IPS-18c (cell line): ENCODE measurements around the gene CUX1.
"Not testable (repeated sequence)": the region's sequence is repeated elsewhere in the genome, so short reads cannot be mapped to it uniquely, and the experiment has no call there.

ENCODE experiments used
- H3K4me3 ChIP-seq: 2 replicates; pipeline ENCODE4 v1.7.0; 2013; ENCODE audit warnings: low read depth, mild to moderate bottlenecking, low read length, moderate library complexity; ENCODE audit not compliant: insufficient read depth
- H3K9me3 ChIP-seq: one replicate; pipeline ENCODE4 v1.6.1; 2013; ENCODE audit warnings: mild to moderate bottlenecking, low read length, moderate library complexity; ENCODE audit not compliant: control insufficient read depth, insufficient read depth

The CUX1 gene

DNA sequence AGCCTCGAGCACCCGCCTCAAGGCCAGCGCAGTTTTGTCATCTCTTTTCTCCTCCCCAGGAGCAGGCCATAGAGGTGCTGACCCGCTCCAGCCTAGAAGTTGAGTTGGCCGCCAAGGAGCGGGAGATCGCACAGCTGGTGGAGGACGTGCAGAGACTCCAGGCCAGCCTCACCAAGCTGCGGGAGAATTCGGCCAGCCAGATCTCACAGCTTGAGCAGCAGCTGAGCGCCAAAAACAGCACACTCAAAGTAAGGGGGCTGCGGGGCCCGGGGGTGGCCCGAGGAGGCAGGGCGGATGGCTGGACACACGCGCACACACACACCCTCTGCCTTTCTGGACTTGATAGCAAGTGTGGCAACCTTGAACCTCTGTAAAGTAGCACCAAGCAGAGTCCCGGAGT, 361.0 kb downstream of the CUX1 start:
- Histone ChIP-seq H3K4me3 (no peak overlapping the region), H3K9me3 (no peaks in the 10 kb centered on the region)

DNA sequence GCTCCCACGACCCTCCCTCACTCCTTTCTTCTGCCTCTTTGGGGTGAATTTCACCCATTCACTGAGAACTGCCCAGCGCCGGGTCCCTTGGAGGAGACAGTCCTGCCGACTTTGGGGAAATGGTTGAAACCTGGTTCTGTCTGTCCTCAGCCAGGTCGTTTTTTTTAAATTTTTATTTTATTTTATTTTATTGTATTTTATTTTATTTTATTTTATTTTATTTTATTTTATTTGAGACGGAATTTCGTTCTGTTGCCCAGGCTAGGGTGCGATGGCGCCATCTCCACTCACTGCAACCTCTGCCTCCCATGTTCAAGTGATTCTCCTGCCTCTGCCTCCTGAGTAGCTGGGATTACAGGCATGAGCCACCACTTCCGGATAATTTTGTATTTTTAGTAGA, 363.3 kb downstream of the CUX1 start:
- no peaks in the 10 kb centered on the region for H3K9me3 ChIP-seq
- no peak overlapping the region for H3K4me3 ChIP-seq

DNA sequence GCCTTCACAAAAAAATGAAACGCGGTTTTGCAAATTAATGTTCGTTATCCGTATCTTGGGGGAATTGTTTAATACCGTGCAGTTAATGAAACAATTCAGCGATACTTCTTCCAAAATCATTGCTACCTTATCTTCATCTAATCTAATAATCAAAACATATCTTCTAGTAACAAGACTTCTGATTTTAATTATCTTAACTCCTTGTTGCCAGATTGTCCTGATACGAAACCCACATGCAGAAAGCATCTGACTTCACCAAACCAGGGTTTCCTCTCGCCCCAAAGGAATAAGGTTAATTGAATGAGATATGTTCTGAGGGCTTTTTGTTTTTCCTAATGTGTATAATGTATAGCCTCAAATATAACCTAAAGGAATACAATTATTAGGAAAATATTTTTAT, 364.1 kb downstream of the CUX1 start:
- no peak overlapping the region for H3K4me3 ChIP-seq
- no peaks in the 10 kb centered on the region for H3K9me3 ChIP-seq

DNA sequence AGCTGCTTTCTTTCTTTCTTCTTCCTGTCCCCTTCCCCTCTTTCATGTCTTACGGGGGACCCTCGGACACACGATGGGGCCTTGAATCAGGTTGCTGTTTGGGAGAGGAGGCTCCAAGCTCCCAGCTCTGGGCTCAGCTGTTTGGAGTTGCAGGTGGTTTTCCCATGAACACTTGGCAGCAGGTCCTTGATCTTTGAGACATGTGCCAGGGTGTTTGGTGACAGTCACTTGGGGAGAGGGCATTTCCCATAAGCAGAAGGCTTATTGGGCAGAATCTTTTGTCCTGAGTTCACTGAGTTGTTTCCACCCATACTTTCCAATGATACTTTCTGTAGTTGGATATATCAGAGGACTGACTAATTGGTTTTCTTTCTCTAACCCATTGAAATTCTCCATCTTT, 364.6 kb downstream of the CUX1 start:
- no peaks in the 10 kb centered on the region for H3K9me3 ChIP-seq
- no peak overlapping the region for H3K4me3 ChIP-seq

DNA sequence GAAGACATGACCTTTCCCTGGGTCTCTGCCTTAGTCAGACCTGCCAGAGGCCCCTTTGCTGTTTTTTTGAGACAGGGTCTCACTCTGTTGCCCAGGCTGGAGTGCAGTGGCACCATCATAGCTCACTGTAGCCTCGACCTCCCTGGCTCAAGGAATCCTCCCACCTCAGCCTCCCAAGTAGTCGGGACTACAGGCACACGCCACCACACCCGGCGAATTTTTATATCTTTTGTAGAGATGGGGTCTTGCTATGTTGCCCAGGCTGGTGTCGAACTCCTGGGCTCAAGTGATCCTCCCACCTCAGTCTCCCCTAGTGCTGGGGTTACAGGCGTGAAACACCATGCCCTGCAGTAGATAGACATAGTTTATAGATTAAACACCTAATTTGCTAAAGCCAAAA, 366.4 kb downstream of the CUX1 start:
- H3K9me3 ChIP-seq, H3K4me3 ChIP-seq: not testable (repeated sequence)

DNA sequence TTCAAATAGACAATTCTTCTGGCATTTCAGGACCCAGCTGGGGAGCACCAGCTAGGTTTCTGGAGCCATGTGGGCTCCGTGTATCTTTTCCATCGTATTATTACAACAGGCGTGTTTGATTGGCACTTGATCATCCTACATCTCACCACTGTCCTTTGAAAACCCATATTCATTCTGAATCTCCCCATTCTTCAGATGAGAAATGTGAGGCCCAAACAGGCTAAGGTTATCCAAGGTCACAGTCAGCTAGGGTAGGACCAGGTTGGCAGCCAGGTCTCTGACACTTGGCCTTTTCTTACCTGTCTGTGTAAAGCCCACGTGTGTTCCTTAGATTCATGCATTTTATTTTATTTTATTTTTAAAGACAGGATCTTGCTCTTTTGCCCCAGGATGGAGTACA, 366.9 kb downstream of the CUX1 start:
- Histone ChIP-seq H3K4me3 (no peak overlapping the region), H3K9me3 (no peaks in the 10 kb centered on the region)

DNA sequence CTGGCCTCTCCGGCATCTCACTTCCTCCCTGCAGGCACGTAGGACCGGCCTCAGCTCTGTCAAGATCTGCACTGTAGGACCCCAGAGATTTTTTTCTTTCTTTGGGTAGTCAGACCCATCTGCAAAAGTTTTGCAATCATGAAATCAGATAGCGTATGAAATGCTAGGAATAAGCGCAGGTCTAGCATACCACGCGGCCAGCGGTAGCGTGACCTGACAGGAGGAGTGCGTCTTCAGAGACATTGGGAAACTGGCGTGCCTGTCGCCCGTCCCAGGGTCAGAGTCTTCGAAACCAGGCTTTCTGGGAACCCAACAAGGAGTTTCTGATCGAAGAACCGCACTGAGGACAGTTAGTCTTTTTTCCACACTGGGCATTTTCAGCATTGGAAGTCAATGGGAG, 368.4 kb downstream of the CUX1 start:
- H3K4me3 ChIP-seq, result no peak overlapping the region
- no peaks in the 10 kb centered on the region for H3K9me3 ChIP-seq

DNA sequence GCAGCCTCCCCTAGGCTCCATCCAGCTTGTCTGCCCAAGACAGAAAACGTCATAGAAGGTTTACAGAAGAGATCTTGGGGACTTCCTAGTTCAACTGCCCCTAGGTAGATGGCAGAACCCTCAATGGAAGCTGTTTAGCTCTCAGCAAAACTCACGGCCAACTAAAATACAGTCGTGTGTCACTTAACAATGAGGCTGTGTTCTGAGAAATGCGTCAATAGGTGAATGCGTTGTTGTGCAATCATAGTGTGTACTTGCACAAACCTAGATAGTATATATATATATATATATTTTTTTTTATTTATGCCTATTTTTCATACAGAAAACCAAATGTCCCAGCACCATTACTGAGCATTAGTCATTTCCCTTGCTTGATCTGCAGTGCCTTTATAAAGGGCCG, 368.9 kb downstream of the CUX1 start:
- Histone ChIP-seq H3K4me3 (no peak overlapping the region), H3K9me3 (no peaks in the 10 kb centered on the region)

DNA sequence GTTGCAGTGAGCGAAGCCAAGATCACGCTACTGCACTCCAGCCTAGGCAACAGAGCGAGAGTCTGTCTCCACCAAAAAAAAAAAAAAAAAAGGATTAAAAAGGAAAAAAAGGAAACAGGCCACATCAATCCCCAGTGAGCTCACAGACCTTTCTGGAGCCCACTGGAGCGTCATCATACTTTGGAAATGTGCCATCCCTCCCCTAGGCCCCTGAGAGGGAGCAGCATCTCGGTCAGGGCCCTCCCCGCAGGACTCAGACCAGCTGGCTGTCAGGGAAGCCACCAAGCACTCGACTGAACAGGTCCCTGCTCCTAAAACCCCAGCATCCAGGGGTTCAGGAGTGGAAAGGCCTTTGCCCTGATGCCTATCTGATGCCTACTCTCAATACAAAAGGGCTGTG, 371.3 kb downstream of the CUX1 start:
- Histone ChIP-seq H3K9me3 (no peaks in the 10 kb centered on the region), H3K4me3 (no peak overlapping the region)

DNA sequence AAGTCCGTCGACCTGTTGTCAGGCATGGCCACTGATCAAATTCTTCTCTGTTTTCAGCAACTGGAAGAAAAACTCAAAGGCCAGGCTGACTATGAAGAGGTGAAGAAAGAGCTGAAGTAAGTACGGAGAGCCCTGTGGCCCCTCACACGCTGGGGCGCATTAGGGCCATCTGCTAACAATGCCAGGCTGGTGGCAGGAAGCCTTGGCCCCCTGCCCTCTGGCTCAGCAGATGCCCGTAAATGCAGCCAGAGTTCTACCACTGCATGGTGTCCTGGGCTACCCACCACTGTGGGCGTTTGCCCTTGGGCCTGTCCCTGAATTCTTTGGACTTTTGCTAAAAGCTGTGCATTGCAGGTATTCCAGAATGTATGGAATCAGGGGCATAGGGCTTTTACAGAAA, 372.3 kb downstream of the CUX1 start:
- Histone ChIP-seq H3K9me3 (no peaks in the 10 kb centered on the region), H3K4me3 (no peak overlapping the region)

DNA sequence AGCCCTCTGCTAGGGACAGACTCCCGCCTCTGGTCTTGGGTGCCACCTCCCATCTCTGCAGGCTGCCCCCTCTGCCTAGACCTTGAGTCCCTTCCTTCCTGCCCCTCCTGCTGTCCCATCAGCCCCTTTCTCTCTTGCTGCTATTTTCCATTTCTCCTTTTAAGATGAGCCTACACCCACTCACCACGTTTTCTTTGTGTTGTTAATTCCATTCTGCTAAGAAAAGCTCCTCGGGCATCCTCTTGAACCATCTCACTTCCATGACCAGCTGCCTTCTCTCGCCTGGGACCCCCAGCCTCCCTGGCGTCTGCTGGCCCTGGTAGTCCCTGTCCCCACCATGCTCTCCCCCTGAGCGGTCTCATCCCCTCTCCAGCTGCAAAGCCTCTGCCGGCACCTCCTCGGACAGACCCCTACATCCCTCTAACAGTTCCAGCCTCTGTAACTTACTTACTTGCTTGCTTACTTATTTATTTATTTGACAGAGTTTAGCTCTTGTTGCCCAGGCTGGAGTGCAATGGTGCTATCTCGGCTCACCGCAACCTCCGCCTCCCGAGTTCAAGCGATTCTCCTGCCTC, 373.4 kb downstream of the CUX1 start:
- H3K9me3 ChIP-seq, result no peaks in the 10 kb centered on the region
- H3K4me3 ChIP-seq, result no peak overlapping the region

DNA sequence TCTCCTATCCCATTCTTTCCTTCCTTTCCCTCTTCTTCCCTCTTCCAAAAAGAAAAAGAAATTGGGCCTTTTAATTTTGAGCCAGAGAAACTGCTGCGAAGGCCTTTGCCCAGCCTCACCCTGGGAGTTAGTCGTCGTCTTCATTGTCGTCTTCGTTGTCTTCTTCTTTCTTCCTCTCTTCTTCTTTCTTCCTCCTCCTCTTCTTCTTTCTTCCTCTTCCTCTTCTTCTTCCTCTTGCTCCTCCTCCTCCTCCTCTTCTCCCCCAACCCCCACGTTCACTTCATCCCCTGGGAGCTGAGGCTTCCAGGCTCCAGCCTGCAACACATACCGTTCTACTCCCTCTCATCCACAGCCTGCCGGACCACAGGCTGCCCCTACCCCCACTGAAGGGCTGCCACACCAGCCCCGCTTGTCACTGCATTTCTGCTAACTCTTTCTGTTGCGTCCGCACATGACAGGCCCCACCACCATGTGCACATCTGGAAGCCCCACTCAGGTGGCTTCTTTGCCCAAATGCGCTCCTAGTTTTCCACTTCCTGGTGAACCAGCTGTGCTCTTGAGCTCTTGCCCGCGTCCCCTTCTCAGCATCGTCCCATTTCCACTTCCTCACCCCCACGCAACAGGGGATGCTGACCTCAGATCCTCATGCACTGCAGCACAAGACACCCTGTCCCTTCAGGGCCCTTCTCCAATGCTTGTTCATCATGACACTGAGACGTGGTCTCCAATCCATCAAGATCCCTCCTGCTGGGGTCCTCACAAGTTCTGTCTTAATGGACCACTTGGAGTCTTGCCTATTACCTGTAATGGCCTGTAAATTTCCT, 374.3 kb downstream of the CUX1 start:
- no peak overlapping the region for H3K4me3 ChIP-seq
- H3K9me3 ChIP-seq, result no peaks in the 10 kb centered on the region

DNA sequence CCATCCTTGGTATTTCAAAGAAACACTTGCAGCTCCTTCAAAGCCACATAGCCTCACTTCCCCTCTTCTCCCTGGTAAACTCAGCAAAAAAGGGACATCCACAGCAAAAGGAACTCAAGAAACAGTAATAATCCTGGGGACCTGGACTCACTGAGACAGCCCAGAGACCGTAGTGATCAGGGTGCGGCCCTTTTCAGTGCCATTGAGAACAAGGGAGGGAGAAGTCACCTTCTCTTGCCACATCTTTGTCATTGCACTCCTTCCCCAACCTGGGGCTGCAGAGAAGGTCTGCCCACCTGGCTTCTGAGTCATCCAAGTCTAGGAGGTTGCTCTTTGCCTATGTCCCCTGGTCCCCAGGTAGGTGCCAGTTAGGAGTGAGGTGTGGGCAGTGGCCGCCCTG, 375.4 kb downstream of the CUX1 start:
- no peak overlapping the region for H3K4me3 ChIP-seq
- no peaks in the 10 kb centered on the region for H3K9me3 ChIP-seq

DNA sequence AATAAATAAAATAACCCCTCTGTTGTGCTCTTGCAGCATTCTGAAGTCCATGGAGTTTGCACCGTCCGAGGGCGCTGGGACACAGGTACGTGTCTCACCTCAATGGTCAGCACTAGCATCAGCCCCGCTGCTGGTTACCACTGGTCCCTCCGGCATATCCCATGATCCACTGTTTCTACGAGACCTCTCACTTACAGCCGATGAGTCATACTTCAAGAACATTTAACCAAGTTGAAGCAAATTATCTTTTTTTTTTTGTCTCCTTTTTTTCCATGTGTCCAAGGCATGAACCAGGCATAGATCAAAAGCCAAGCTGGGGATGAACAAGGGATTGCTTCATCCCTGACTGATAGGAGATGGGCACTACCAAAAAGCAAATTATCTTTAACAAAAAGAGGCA, 376.4 kb downstream of the CUX1 start:
- Histone ChIP-seq H3K9me3 (no peaks in the 10 kb centered on the region), H3K4me3 (no peak overlapping the region)

DNA sequence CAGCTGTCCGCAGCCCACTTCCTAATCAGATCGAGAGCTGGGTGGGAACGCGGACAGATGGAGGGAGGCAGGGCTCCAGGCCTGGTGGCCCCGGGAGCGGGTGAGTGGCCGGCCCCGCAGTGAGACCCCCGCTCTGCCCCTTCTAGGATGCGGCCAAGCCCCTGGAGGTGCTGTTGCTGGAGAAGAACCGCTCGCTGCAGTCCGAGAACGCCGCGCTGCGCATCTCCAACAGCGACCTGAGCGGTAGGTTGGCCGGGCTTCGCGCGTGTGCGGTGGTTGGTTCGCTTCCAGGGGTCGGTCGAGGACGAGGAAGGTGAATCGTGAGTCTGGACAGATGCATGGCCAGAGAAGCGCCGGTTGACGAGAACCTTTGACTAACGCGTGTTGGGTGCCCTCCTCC, 377.9 kb downstream of the CUX1 start:
- H3K9me3 ChIP-seq, result no peaks in the 10 kb centered on the region
- no peak overlapping the region for H3K4me3 ChIP-seq

DNA sequence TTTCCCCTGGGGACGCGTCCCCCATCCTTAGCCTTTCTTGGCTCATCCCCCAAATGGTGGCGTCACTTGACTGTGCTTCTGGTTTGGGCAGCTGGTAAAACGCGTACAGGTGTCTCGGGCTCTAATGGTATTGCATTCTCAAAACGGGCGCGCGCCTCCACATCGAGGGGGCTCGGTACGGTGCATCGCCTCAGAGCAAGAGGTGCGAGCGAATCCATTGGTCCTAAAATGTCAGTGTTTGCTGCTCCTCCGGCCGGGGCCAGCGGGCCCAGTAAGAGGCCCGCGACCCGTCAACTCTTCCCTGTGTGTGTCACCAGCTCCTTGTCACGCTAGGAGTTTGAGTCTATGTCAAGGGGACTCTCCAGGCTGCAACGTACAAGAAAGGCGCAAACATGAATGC, 378.6 kb downstream of the CUX1 start:
- H3K9me3 ChIP-seq, result no peaks in the 10 kb centered on the region
- no peak overlapping the region for H3K4me3 ChIP-seq

DNA sequence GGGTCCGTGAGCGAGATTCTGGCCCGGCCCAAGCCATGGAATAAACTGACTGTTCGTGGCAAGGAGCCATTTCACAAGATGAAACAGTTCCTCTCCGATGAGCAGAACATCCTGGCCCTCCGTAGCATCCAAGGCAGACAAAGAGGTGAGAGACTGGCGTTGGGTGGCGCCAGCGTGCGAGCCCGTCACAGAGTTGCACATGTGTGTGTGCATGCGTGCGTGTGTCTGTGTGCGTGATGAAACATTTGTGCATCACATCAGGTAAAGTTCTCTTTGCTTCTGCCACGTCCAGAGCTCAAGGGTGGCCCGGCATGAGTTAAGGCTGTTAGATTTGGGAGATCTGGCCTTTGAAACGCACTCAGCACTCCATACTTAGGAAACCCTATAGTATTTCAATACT, 379.7 kb downstream of the CUX1 start:
- no peaks in the 10 kb centered on the region for H3K9me3 ChIP-seq

DNA sequence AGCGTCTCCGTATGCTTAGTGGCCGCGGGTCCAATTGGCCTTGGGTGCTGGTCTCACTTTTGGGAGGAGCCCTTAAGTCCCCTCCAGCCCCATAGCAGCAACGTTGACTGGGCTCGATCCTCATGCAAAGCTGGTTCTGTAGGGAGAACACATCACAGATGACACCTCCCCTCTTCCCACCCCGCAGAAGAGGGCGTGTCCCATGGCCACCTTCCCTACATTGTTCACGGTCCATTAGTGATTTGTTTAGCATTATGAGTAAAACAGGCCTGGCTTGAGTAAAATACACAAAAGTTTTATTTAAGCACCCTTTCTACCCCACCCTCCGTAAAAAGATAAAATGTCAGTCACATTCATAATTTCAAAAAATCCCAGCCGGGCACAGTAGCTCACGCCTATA, 380.2 kb downstream of the CUX1 start:
- no peaks in the 10 kb centered on the region for H3K9me3 ChIP-seq
- H3K4me3 ChIP-seq, result no peak overlapping the region

More for the DNA sequence above, 379.7 kb downstream of the CUX1 start:
- no peak overlapping the region for H3K4me3 ChIP-seq

DNA sequence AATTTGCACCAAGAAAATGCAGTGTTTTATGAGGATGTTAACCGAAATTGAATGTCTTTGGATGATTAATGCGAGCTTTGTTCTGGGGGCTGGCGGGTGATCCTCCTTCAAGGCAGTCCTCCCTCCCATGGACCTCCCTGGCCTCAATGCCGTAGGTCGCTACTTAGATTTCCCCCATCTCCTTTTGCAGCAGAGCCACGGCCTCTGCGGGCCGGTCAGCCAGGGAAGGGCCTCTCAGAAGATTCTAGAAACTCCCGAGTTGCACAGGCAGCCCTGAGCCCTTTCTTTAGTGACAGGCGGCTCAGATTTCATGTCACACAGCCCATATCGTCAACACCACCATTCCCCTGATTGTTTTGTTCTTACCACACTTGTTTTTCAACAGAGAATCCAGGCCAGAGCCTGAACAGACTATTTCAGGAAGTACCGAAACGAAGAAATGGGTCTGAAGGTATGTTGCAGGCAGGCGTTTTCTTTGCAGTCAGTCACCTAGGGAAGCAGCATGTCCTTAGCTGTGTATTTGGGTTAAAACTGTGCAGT, 381.1 kb downstream of the CUX1 start:
- Histone ChIP-seq H3K4me3 (no peak overlapping the region), H3K9me3 (no peaks in the 10 kb centered on the region)
